Skeletal muscle tissue (tissue), 4 donors: ENCODE results near the gene OPA1. TPM values are rescaled to one million over a fixed set of nuclear protein-coding genes. Genes with fewer than 3 reads are reported as not detected.

Source experiments
- H3K27ac ChIP-seq: one replicate; pipeline ENCODE4 v1.7.0; 2013; ENCODE audit warnings: mild to moderate bottlenecking, low read depth, low read length, inconsistent platforms
- H3K27me3 ChIP-seq, 3 donors: one replicate each; pipeline ENCODE4 v1.7.0; 2013; ENCODE audit warnings: low read length in 3 of 3; ENCODE audit not compliant: control insufficient read depth in 3 of 3, insufficient read depth in 3 of 3
- H3K36me3 ChIP-seq, 3 donors: one replicate each; pipeline ENCODE4 v1.7.0; 2013; ENCODE audit warnings: low read length in 3 of 3; ENCODE audit not compliant: control insufficient read depth in 3 of 3, insufficient read depth in 3 of 3
- H3K4me1 ChIP-seq, 3 donors: one replicate each; pipeline ENCODE4 v1.7.0; 2013; ENCODE audit warnings: low read length in 3 of 3, mild to moderate bottlenecking in 3 of 3; ENCODE audit not compliant: control insufficient read depth in 3 of 3, insufficient read depth in 3 of 3
- H3K4me3 ChIP-seq, 3 donors: one replicate each; pipeline ENCODE4 v1.7.0; 2013; ENCODE audit warnings: low read length in 3 of 3
- H3K9ac ChIP-seq, 3 donors: one replicate each; pipeline ENCODE4 v1.7.0; 2013; ENCODE audit warnings: low read length in 3 of 3, mild to moderate bottlenecking in 3 of 3, moderate library complexity in 2 of 3, low read depth in 1 of 3
- H3K9me3 ChIP-seq, 3 donors: one replicate each; pipeline ENCODE4 v1.7.0; 2013; ENCODE audit warnings: low read length in 3 of 3; ENCODE audit not compliant: control insufficient read depth in 3 of 3
- total RNA-seq: library from RNA; depleted of rRNA; stranded (reverse); fragments of >200 nt; gene quantifications from one replicate; pipeline ENCODE4 v1.2.3, GENCODE V29; 2014
- donor health status: Osteomylitis.

OPA1 gene, protein sequence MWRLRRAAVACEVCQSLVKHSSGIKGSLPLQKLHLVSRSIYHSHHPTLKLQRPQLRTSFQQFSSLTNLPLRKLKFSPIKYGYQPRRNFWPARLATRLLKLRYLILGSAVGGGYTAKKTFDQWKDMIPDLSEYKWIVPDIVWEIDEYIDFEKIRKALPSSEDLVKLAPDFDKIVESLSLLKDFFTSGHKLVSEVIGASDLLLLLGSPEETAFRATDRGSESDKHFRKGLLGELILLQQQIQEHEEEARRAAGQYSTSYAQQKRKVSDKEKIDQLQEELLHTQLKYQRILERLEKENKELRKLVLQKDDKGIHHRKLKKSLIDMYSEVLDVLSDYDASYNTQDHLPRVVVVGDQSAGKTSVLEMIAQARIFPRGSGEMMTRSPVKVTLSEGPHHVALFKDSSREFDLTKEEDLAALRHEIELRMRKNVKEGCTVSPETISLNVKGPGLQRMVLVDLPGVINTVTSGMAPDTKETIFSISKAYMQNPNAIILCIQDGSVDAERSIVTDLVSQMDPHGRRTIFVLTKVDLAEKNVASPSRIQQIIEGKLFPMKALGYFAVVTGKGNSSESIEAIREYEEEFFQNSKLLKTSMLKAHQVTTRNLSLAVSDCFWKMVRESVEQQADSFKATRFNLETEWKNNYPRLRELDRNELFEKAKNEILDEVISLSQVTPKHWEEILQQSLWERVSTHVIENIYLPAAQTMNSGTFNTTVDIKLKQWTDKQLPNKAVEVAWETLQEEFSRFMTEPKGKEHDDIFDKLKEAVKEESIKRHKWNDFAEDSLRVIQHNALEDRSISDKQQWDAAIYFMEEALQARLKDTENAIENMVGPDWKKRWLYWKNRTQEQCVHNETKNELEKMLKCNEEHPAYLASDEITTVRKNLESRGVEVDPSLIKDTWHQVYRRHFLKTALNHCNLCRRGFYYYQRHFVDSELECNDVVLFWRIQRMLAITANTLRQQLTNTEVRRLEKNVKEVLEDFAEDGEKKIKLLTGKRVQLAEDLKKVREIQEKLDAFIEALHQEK
- total RNA-seq: 38.1 TPM

- Histone ChIP-seq H3K4me3 (peak within 1 kb of the TSS; percentile 69 to 93 (median 90)), H3K27me3 (no peaks in the 10 kb centered on the region), H3K9ac (peak within 1 kb of the TSS; percentile 88 to 99 (median 98)), H3K4me1 (peaks cover 12 to 24% (median 13%) of the 10 kb centered on the region in 3 donors), H3K36me3 (peaks cover 0 to 3% (median 2%) of the 10 kb centered on the region in 3 donors), H3K27ac (peak within 1 kb of the TSS; percentile 91), H3K9me3 (no peaks in the 10 kb centered on the region)
Observed at GRCh38 chr3:193592841-193593667, at the start of gene OPA1. OPA1 (plus strand) TSS chr3:193593208; CDS start chr3:193593378, 170 bp downstream.

DNA sequence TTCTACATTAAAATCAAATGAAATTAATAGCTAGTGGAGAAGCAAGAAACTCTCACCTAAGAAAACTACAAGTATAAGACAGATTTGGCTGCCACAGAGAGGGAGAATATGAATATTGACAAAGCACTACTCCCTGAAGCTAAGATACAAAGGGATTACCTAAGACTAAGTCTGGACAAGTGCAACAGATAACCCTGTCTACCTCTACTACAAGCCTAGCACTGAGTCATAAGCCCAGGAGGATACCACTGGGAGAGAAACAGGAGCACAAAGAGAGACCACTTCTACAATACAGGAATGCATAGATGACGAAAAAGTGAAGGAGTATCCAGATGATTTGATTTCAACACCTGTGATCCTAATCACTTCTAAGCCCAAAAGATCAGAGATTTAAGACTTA lies 48.7 kb upstream of the OPA1 start:
- no peak overlapping the region for H3K4me3 ChIP-seq
- H3K27me3 ChIP-seq: no peaks in the 10 kb centered on the region
- peaks cover 0 to 3% (median 2%) of the 10 kb centered on the region in 3 donors for H3K9me3 ChIP-seq
- H3K27ac ChIP-seq: no peak overlapping the region
- no peaks in the 10 kb centered on the region for H3K36me3 ChIP-seq
- no peak overlapping the region for H3K9ac ChIP-seq
- H3K4me1 ChIP-seq: no peaks in the 10 kb centered on the region

DNA sequence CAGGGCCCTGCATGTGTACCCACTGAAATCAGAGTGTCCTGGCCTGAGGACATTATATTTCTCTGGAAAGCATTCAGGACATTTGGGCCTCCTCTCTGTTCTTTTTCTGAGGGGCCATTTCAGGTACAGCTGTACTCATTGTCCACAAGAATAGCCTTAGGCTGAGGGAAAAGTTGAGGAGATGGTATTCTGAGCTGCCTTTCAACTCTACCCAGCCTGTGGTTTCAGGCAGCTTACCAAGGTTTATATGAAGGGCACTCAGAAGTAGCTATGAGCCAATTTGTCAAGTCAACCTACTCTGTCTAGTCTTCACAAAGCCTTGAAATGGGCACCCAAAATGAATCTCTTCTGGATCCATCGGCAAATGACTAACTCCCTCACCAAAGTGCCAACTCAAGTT lies 47.7 kb upstream of the OPA1 start:
- Histone ChIP-seq H3K9ac (no peak overlapping the region), H3K27ac (no peak overlapping the region), H3K4me1 (no peaks in the 10 kb centered on the region), H3K9me3 (peaks cover 0 to 3% (median 2%) of the 10 kb centered on the region in 3 donors), H3K4me3 (no peak overlapping the region), H3K36me3 (no peaks in the 10 kb centered on the region), H3K27me3 (no peaks in the 10 kb centered on the region)

DNA sequence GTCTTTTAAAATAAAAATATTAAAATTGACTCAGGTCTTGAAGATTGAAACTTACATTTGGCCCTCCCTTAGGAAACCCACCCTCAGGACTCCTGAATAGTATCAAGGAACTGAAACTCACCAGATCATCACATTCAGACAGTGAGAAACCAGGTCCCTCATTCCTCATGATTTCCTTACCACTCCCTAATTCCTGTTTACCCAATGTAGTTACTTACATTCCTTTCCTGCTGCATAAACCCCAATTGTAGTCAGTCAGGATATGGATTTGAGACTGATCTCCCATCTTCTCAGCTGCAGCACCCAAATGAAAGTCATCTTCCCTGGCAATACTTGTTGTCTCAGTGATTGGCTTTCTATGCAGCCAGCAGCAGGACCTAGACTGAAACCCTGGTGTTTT lies 46.9 kb upstream of the OPA1 start:
- H3K4me3 ChIP-seq: no peak overlapping the region
- no peak overlapping the region for H3K27ac ChIP-seq
- no peaks in the 10 kb centered on the region for H3K27me3 ChIP-seq
- peaks cover 0 to 3% (median 2%) of the 10 kb centered on the region in 3 donors for H3K9me3 ChIP-seq
- H3K4me1 ChIP-seq: no peaks in the 10 kb centered on the region
- no peak overlapping the region for H3K9ac ChIP-seq
- H3K36me3 ChIP-seq: no peaks in the 10 kb centered on the region

DNA sequence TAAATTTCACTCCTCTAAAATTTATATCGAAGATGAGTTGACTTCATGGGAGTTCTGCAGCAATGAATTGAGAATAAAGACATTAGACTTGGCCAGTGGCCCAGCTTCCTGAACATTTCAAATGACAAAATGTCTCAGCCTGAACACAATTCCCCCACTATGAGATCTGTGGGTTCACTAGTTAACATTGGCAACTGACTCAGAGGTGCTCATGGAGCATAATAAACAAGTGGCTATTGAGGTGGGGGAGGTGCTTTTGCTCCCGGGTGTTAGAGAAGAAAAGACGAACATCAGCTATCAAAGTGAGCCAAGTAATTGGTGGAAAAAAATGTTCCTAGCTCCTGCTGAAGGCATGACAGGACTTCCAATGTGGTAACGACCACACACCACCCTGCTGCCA lies 44.6 kb upstream of the OPA1 start:
- Histone ChIP-seq H3K9me3 (peaks cover 0 to 3% (median 2%) of the 10 kb centered on the region in 3 donors), H3K36me3 (no peaks in the 10 kb centered on the region), H3K9ac (no peak overlapping the region), H3K4me3 (no peak overlapping the region), H3K27ac (no peak overlapping the region), H3K4me1 (no peaks in the 10 kb centered on the region), H3K27me3 (no peaks in the 10 kb centered on the region)

GRCh38 chr3:193552923-193553322 lies 40.1 kb upstream of the OPA1 start:
- Histone ChIP-seq H3K27me3 (no peaks in the 10 kb centered on the region), H3K27ac (no peak overlapping the region), H3K9me3 (no peaks in the 10 kb centered on the region), H3K4me3 (no peak overlapping the region), H3K4me1 (no peaks in the 10 kb centered on the region), H3K9ac (no peak overlapping the region), H3K36me3 (no peaks in the 10 kb centered on the region)

GRCh38 chr3:193553586-193553985 lies 39.4 kb upstream of the OPA1 start:
- H3K36me3 ChIP-seq: no peaks in the 10 kb centered on the region
- no peak overlapping the region for H3K9ac ChIP-seq
- H3K27ac ChIP-seq: no peak overlapping the region
- H3K4me1 ChIP-seq: no peaks in the 10 kb centered on the region
- H3K4me3 ChIP-seq: no peak overlapping the region
- H3K9me3 ChIP-seq: no peaks in the 10 kb centered on the region
- H3K27me3 ChIP-seq: no peaks in the 10 kb centered on the region

GRCh38 chr3:193554811-193555210 lies 38.2 kb upstream of the OPA1 start, which contains the start of gene ATP13A4:
ATP13A4 (minus strand) TSS chr3:193554895; CDS start chr3:193554799, 96 bp downstream.
- Histone ChIP-seq H3K36me3 (no peaks in the 10 kb centered on the region), H3K9me3 (no peaks in the 10 kb centered on the region), H3K27ac (no peak within 1 kb of the TSS), H3K9ac (no peak within 1 kb of the TSS), H3K4me1 (no peaks in the 10 kb centered on the region), H3K27me3 (no peaks in the 10 kb centered on the region), H3K4me3 (no peak within 1 kb of the TSS)

DNA sequence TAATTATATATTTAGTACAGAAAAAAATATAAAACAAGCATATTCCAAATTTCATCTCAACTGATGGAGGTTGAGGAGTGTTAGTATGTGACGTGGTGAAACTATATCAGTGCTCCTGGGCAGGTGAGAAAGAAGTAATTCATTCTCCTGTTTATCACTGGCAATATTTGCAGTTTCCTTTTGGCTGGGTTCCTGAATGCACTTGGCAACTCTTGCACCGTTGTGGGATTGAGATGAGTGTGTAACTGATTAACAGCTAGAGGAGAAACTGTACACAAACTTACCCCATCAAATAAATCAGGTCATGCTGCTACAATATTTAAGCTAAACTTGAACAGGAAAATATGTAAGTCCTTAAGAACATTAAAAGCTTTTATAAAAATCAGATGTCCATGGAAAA lies 36.2 kb upstream of the OPA1 start:
- H3K27me3 ChIP-seq: no peaks in the 10 kb centered on the region
- no peak overlapping the region for H3K4me3 ChIP-seq
- H3K36me3 ChIP-seq: no peaks in the 10 kb centered on the region
- no peak overlapping the region for H3K9ac ChIP-seq
- peaks cover 0 to 7% (median 0%) of the 10 kb centered on the region in 3 donors for H3K4me1 ChIP-seq
- no peaks in the 10 kb centered on the region for H3K9me3 ChIP-seq
- H3K27ac ChIP-seq: no peak overlapping the region
